K562 treated with DMSO at 1 percent for 24 hours (cell line): Measurements from ENCODE around the gene NEIL3. TPM values are rescaled to one million over a fixed set of nuclear protein-coding genes. Genes with fewer than 3 reads are reported as not detected.

ENCODE experiments used
- total RNA-seq: library from RNA; unstranded; fragments of 300-600 nt; gene quantifications from 2 replicates; pipeline ENCODE4 v1.2.3, GENCODE V29; 2022; ENCODE audit warnings: low read depth; ENCODE audit not compliant: insufficient read depth

NEIL3 gene
- 14.9 and 15.3 TPM in 2 replicates for total RNA-seq

GRCh38 chr4:177309522-177310371 lies at the start of gene NEIL3:
NEIL3 (plus strand) TSS chr4:177309874; CDS start chr4:177309954, 80 bp downstream.

Other genes starting within 250 kb of the NEIL3 start
- gene AGA, start 132.6 kb downstream of the NEIL3 start, total RNA-seq: 28.6 and 32.2 TPM in 2 replicates